ENCODE data around the gene NR5A2.

DNA sequence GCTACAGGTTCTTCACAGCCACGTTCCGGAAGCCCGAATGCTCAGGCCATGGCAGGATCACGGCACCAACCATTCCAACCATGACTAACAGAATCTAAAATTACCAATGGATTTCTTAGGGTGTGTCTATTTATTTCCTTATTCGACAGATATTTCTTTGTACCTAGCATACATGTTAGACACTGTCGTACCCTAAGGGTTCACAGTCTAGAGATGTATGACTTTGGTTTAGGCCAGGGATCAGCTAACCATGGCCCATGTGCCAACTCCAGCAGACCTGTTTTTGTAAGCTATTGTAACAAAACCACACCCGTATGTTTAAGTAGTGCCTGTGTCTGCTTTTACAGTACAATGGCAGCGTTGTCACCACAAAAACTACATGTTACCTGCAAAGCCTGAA lies 167.0 kb downstream of the NR5A2 start:
- TF ChIP-seq POLR2A (IDR thresholded peaks at IDR 0.05; ENCODE audit: low read length) (no peak), GATA1 (IDR thresholded peaks at IDR 0.05; ENCODE audit: low read depth, low read length) (no peak)
